Uterus (tissue), 4 donors: ENCODE data around the gene SPTSSA. TPM values are rescaled to one million over a fixed set of nuclear protein-coding genes. Genes with fewer than 3 reads are reported as not detected.

Experiments used
- DNase-seq, 2 donors: peaks; one replicate each; pipeline ENCODE4 v3.0.0-alpha.2; 2019 to 2020
- H3K27ac ChIP-seq, 2 donors: fragments of 200-600 bp; sonication (generic); 1 replicate in 1 of 2; 2 replicates in 1 of 2; pipeline ENCODE4 v1.5.1; 2016 to 2018
- H3K27me3 ChIP-seq, 2 donors: fragments of 200-600 bp; sonication (generic); one replicate each; pipeline ENCODE4 v1.5.1; 2018 to 2019; ENCODE audit warnings: control low read depth in 1 of 2
- H3K36me3 ChIP-seq, 2 donors: fragments of 200-600 bp; sonication (generic); one replicate each; pipeline ENCODE4 v1.5.1; 2019; ENCODE audit warnings: control low read depth in 1 of 2
- H3K4me1 ChIP-seq, 2 donors: fragments of 200-600 bp; sonication (generic); one replicate each; pipeline ENCODE4 v1.5.1; 2018 to 2019; ENCODE audit warnings: control low read depth in 1 of 2
- H3K4me3 ChIP-seq, 2 donors: fragments of 200-600 bp; sonication (generic); 1 replicate in 1 of 2; 2 replicates in 1 of 2; pipeline ENCODE4 v1.5.1; 2018 to 2019; ENCODE audit warnings: mild to moderate bottlenecking in 1 of 2
- H3K9me3 ChIP-seq, 2 donors: fragments of 200-600 bp; sonication (generic); one replicate each; pipeline ENCODE4 v1.5.1; 2019; ENCODE audit warnings: control low read depth in 1 of 2
- POLR2A ChIP-seq, 2 donors: fragments of 450-650 bp; IDR thresholded peaks; one replicate each; pipeline ENCODE4 v1.6.1; 2016; ENCODE audit warnings: antibody characterized with exemption in 2 of 2, mild to moderate bottlenecking in 1 of 2, moderate library complexity in 1 of 2
- intact Hi-C: fragments of 100-400 bp; cut with DNase I; formaldehyde crosslinking; loops from one replicate; pipeline ENCODE4 v1.15.1; 2023; ENCODE audit warnings: low total_unique reads
- total RNA-seq, 4 donors: library from RNA; depleted of rRNA in 3 of 4; stranded (reverse); fragments of >200 nt in 3 of 4; gene quantifications; one replicate each; pipeline versions ENCODE4 v1.1.0 to v1.2.4, GENCODE V29; 2014 to 2023
- TF ChIP-seq, protein P1 (sequence below), 4 experiments: fragments of 200-600 bp in 2 of 4; fragments of 450-650 bp in 2 of 4; sonication (generic) in 2 of 4; IDR thresholded peaks; one replicate each; pipeline ENCODE4 v1.5.1; 2016 to 2019; ENCODE audit warnings: antibody characterized with exemption in 4 of 4, mild to moderate bottlenecking in 2 of 4, moderate library complexity in 1 of 4
- donor health status: DM: yes; HTN: yes; CAD: no.

Gene SPTSSA
- total RNA-seq, 4 donors from 2014 or later = 6.9 to 34.1 (median 28.4) TPM

GRCh38 chr14:34407951-34408350, 54.1 kb downstream of the SPTSSA start:
- H3K27me3 ChIP-seq = no peaks in the 10 kb centered on the region
- no peak overlapping the region for H3K27ac ChIP-seq
- intact Hi-C loops = no loop called here
- H3K9me3 ChIP-seq = peaks cover 0 to 10% of the 10 kb centered on the region in 2 donors
- DNase-seq = no peak
- H3K4me3 ChIP-seq = no peak overlapping the region
- no peaks in the 10 kb centered on the region for H3K36me3 ChIP-seq
- TF ChIP-seq POLR2A (IDR thresholded peaks at IDR 0.05) = no peak
- TF ChIP-seq, protein P1, sequence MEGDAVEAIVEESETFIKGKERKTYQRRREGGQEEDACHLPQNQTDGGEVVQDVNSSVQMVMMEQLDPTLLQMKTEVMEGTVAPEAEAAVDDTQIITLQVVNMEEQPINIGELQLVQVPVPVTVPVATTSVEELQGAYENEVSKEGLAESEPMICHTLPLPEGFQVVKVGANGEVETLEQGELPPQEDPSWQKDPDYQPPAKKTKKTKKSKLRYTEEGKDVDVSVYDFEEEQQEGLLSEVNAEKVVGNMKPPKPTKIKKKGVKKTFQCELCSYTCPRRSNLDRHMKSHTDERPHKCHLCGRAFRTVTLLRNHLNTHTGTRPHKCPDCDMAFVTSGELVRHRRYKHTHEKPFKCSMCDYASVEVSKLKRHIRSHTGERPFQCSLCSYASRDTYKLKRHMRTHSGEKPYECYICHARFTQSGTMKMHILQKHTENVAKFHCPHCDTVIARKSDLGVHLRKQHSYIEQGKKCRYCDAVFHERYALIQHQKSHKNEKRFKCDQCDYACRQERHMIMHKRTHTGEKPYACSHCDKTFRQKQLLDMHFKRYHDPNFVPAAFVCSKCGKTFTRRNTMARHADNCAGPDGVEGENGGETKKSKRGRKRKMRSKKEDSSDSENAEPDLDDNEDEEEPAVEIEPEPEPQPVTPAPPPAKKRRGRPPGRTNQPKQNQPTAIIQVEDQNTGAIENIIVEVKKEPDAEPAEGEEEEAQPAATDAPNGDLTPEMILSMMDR (IDR thresholded peaks at IDR 0.05) = no peak
- no peaks in the 10 kb centered on the region for H3K4me1 ChIP-seq

- TF ChIP-seq, protein P1 (IDR thresholded peaks at IDR 0.05) = no peak
- TF ChIP-seq POLR2A (IDR thresholded peaks at IDR 0.05) = no peak
- H3K27me3 ChIP-seq = no peaks in the 10 kb centered on the region
- no peak for DNase-seq
- no peaks in the 10 kb centered on the region for H3K9me3 ChIP-seq
- H3K4me3 ChIP-seq = no peak overlapping the region
- H3K4me1 ChIP-seq = no peaks in the 10 kb centered on the region
- H3K27ac ChIP-seq = no peak overlapping the region
- intact Hi-C loops = no loop called here
- no peaks in the 10 kb centered on the region for H3K36me3 ChIP-seq
These were observed 57.6 kb downstream of the SPTSSA start for GRCh38 chr14:34404416-34404815.

DNA sequence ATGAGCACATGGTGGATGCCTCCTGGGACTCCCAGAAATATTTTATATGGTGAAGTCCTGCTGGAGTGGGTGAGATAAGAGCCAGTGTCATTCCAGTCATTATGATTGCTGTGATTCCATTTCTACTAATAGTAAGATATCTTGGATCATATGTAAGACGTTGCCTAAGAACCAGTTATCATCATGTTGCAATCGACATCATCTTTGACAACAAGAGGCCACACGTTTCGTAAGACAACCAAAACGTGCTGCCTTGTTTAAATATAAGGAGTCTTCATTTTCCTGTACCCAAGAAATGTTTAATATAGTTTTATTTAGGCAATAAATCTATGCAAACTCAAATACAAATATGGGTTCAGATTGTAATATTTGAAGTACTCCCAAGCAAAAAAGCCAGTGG, 58.4 kb downstream of the SPTSSA start:
- Histone ChIP-seq H3K4me3 (no peak overlapping the region), H3K27me3 (no peaks in the 10 kb centered on the region), H3K9me3 (no peaks in the 10 kb centered on the region), H3K36me3 (no peaks in the 10 kb centered on the region), H3K27ac (no peak overlapping the region), H3K4me1 (no peaks in the 10 kb centered on the region)
- intact Hi-C loops = no loop called here
- TF ChIP-seq, protein P1 (IDR thresholded peaks at IDR 0.05) = no peak
- TF ChIP-seq POLR2A (IDR thresholded peaks at IDR 0.05) = no peak
- no peak for DNase-seq

DNA sequence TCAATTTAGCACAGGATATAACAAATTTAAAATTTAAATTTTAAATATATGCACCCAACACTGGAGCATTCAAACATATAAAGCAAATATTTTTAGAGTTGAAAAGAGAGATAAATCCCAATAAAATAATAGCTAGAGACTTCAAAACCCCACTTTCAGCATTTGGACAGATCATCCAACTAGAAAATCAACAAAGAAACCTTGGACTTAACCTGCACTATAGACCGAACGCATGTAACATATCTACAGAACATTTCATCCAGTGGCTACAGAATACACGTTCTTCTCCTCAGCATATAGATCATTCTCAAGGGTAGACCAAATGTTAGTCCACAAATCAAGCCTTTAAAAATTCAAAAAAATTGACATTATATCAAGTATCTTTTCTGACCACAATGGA, 64.0 kb downstream of the SPTSSA start:
- no peak overlapping the region for H3K4me3 ChIP-seq
- no peaks in the 10 kb centered on the region for H3K36me3 ChIP-seq
- H3K27me3 ChIP-seq = no peaks in the 10 kb centered on the region
- H3K9me3 ChIP-seq = no peaks in the 10 kb centered on the region
- H3K4me1 ChIP-seq = no peaks in the 10 kb centered on the region
- no peak overlapping the region for H3K27ac ChIP-seq
- no peak for TF ChIP-seq POLR2A (IDR thresholded peaks at IDR 0.05)
- TF ChIP-seq, protein P1 (IDR thresholded peaks at IDR 0.05) = no peak
- intact Hi-C loops = no loop called here
- DNase-seq = no peak

DNA sequence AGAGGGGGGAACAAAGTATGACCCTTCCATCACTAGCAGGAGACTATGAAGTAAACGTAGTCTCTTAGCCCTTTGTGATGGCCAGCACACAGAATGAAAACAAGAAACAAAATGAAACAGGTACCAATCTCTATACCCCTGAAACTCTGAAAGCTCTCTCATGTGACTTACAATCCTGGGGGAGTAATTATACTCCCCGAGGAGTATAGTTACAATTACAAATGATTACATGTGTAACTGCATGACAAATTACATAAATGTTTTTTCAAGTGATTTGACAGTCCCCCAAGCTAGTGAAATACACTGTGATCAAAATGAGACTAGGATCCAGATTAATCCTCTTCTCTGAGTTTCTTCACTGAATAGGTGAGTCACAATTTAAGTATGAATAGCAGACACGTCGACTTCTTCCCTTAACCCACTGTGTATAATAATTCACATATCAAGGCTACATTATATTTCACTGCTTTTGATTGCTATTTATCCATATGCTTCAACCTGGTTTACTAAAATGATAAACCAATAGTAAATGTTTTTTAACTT, 74.0 kb downstream of the SPTSSA start:
- DNase-seq = no peak
- intact Hi-C loops = no loop called here
- Histone ChIP-seq H3K4me1 (no peaks in the 10 kb centered on the region), H3K4me3 (no peak overlapping the region), H3K9me3 (no peaks in the 10 kb centered on the region), H3K27me3 (no peaks in the 10 kb centered on the region), H3K27ac (no peak overlapping the region), H3K36me3 (no peaks in the 10 kb centered on the region)
- TF ChIP-seq, protein P1 (IDR thresholded peaks at IDR 0.05) = no peak
- TF ChIP-seq POLR2A (IDR thresholded peaks at IDR 0.05) = no peak
